Breast epithelium (tissue), 4 donors: ENCODE measurements around the gene POLR2E. TPM values are rescaled to one million over a fixed set of nuclear protein-coding genes. Genes with fewer than 3 reads are reported as not detected.

Experiments
- DNase-seq, 2 donors: peaks; one replicate each; pipeline ENCODE4 v3.0.0-alpha.2; 2019; ENCODE audit warnings: low spot score in 2 of 2
- H3K27ac ChIP-seq, 2 donors: fragments of 200-600 bp; sonication (generic) in 1 of 2; one replicate each; pipeline ENCODE4 v1.5.1; 2016 to 2019; ENCODE audit warnings: mild to moderate bottlenecking in 1 of 2
- H3K27me3 ChIP-seq, 2 donors: fragments of 200-600 bp; sonication (generic) in 1 of 2; one replicate each; pipeline versions ENCODE4 v1.5.1 to v1.6.0; 2017 to 2019; ENCODE audit warnings: control low read depth in 1 of 2, mild to moderate bottlenecking in 1 of 2
- H3K36me3 ChIP-seq: fragments of 200-600 bp; one replicate; pipeline ENCODE4 v1.5.1; 2019
- H3K4me1 ChIP-seq, 2 donors: fragments of 200-600 bp; sonication (generic); one replicate each; pipeline ENCODE4 v1.5.1; 2016 to 2019; ENCODE audit warnings: control low read depth in 1 of 2
- H3K4me3 ChIP-seq, 3 donors: fragments of 200-600 bp; sonication (generic); 1 replicate in 2 of 3; 2 replicates in 1 of 3; pipeline ENCODE4 v1.5.1; 2016 to 2019; ENCODE audit warnings: mild to moderate bottlenecking in 3 of 3, moderate library complexity in 2 of 3
- H3K9me3 ChIP-seq, 2 donors: fragments of 200-600 bp; sonication (generic) in 1 of 2; one replicate each; pipeline ENCODE4 v1.5.1; 2016 to 2019; ENCODE audit warnings: control low read depth in 1 of 2
- POLR2A ChIP-seq: fragments of 450-650 bp; IDR thresholded peaks from one replicate; pipeline ENCODE4 v1.6.1; 2016; ENCODE audit warnings: antibody characterized with exemption, mild to moderate bottlenecking, moderate library complexity
- POLR2AphosphoS5 ChIP-seq, 3 donors: sonication (generic); formaldehyde crosslinking; IDR thresholded peaks; one replicate each; pipeline ENCODE4 v1.6.1; 2017; ENCODE audit warnings: antibody characterized with exemption in 3 of 3
- intact Hi-C: fragments of 100-400 bp; cut with DNase I; formaldehyde crosslinking; loops from one replicate; pipeline ENCODE4 v1.15.1; 2023; ENCODE audit warnings: low total_unique reads
- total RNA-seq, 3 donors: library from RNA; depleted of rRNA; stranded (reverse); fragments of >200 nt; gene quantifications; one replicate each; pipeline ENCODE4 v1.1.0, GENCODE V29; 2016
- TF ChIP-seq, protein P1 (sequence below), 3 donors: fragments of 450-650 bp; IDR thresholded peaks; one replicate each; pipeline ENCODE4 v1.5.1; 2016 to 2017; ENCODE audit warnings: antibody characterized with exemption in 3 of 3, mild to moderate bottlenecking in 3 of 3, moderate library complexity in 3 of 3

POLR2E gene
- total RNA-seq, 3 donors from 2014 or later: 65.9 to 175 (median 89.1) TPM

DNA sequence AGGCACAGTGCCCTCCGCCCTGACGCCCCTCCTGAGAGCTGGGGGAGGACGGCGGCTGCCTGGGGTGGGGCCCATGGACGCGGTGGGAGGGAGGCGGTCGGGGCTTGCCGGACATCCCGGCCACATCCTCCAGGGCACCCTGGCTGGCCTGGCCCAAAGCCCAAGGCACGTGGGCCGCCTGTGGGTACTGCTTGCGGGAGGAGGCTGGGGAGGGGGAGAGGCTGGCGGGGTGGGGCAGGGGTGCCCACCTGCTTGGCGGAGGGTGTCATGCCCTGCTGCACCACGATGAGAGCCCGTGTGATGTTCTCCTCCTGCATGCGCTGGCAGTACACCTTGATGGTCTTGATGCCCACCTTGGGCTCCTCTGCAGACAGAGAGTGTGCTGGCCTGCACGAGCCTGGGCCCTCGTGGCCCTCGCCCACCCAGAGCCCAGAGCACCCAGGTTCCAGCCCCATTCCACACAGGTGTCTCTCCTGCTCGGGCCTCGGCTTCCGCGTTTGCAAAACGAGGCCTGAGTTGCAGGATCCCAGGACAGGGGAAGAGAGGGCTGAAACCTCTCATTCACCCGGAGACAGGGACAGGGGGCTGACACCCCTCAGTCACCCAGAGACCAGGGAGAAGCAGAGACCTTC, 3.5 kb downstream of the POLR2E start:
- no peaks in the 10 kb centered on the region for H3K36me3 ChIP-seq
- no peak for DNase-seq
- no peaks in the 10 kb centered on the region for H3K27me3 ChIP-seq
- H3K4me3 ChIP-seq: no peak overlapping the region
- TF ChIP-seq, protein P1, sequence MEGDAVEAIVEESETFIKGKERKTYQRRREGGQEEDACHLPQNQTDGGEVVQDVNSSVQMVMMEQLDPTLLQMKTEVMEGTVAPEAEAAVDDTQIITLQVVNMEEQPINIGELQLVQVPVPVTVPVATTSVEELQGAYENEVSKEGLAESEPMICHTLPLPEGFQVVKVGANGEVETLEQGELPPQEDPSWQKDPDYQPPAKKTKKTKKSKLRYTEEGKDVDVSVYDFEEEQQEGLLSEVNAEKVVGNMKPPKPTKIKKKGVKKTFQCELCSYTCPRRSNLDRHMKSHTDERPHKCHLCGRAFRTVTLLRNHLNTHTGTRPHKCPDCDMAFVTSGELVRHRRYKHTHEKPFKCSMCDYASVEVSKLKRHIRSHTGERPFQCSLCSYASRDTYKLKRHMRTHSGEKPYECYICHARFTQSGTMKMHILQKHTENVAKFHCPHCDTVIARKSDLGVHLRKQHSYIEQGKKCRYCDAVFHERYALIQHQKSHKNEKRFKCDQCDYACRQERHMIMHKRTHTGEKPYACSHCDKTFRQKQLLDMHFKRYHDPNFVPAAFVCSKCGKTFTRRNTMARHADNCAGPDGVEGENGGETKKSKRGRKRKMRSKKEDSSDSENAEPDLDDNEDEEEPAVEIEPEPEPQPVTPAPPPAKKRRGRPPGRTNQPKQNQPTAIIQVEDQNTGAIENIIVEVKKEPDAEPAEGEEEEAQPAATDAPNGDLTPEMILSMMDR (IDR thresholded peaks at IDR 0.05): no peak
- TF ChIP-seq POLR2AphosphoS5 (IDR thresholded peaks at IDR 0.05) (no peak), POLR2A (no peak)
- H3K9me3 ChIP-seq: no peaks in the 10 kb centered on the region
- H3K4me1 ChIP-seq: peaks cover 5 to 12% of the 10 kb centered on the region in 2 donors
- no peak overlapping the region for H3K27ac ChIP-seq
- intact Hi-C loops: no loop called here

DNA sequence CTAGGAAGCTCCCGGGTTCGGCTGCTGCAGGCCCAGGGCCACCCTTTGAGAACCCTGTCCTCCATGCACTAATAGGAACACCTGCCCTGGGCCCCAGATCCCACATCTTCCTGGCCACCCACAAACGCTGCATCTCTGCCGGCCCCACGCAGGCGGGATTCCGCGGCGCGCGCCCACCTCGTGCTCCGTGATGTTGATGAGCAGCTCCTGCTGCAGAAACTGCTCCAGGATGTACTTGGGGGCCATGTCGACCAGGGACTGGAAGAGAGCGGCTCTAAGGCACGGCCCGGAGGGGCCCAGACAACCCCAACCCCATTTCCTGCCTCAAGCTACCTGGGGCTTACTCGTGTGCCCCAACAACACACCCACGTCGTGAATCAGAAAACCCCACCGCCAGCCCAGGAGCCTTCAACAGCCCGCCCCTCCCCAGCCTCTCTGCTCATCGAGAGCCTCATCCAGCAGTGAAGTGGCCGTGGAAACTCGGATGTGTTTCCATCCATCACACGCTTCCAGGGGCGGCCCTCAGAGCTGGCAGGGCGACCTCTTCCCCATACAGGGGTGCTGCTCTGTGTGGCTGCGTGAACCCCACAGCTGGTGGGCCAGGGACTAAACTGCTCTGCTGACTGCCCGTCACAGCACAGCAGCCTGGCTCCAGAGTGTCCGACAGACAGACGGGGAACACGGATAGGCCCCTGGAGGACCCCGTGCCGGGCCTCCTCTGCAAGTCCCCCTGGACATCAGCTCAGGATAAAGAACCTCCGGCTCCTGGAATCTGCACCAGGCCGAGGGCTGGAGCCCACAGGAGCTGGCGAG, 4.2 kb downstream of the POLR2E start:
- TF ChIP-seq, protein P1 (IDR thresholded peaks at IDR 0.05): no peak
- no peak for TF ChIP-seq POLR2AphosphoS5 (IDR thresholded peaks at IDR 0.05)
- no peak for TF ChIP-seq POLR2A
- Histone ChIP-seq H3K27me3 (no peaks in the 10 kb centered on the region), H3K4me1 (peaks cover 5 to 12% of the 10 kb centered on the region in 2 donors), H3K36me3 (no peaks in the 10 kb centered on the region), H3K9me3 (no peaks in the 10 kb centered on the region), H3K27ac (no peak overlapping the region), H3K4me3 (no peak overlapping the region)
- intact Hi-C loops: no loop called here
- no peak for DNase-seq

GRCh38 chr19:1089891-1090290, 5.3 kb downstream of the POLR2E start:
- H3K4me3 ChIP-seq: no peak overlapping the region
- H3K4me1 ChIP-seq: peaks cover 5 to 12% of the 10 kb centered on the region in 2 donors
- no peak overlapping the region for H3K27ac ChIP-seq
- H3K36me3 ChIP-seq: no peaks in the 10 kb centered on the region
- DNase-seq: no peak
- no peak for TF ChIP-seq POLR2AphosphoS5 (IDR thresholded peaks at IDR 0.05)
- TF ChIP-seq, protein P1 (IDR thresholded peaks at IDR 0.05): no peak
- no peaks in the 10 kb centered on the region for H3K9me3 ChIP-seq
- intact Hi-C loops: no loop called here
- no peaks in the 10 kb centered on the region for H3K27me3 ChIP-seq

GRCh38 chr19:1089126-1089771, 5.9 kb downstream of the POLR2E start:
- Histone ChIP-seq H3K9me3 (no peaks in the 10 kb centered on the region), H3K4me1 (peaks cover 5 to 11% of the 10 kb centered on the region in 2 donors), H3K4me3 (no peak overlapping the region), H3K36me3 (no peaks in the 10 kb centered on the region), H3K27me3 (no peaks in the 10 kb centered on the region), H3K27ac (no peak overlapping the region)
- intact Hi-C loops: no loop called here
- TF ChIP-seq, protein P1 (IDR thresholded peaks at IDR 0.05): no peak
- TF ChIP-seq POLR2A: no peak
- TF ChIP-seq POLR2AphosphoS5 (IDR thresholded peaks at IDR 0.05): no peak
- no peak for DNase-seq
